Measurements from ENCODE around the gene FXYD7.

DNA sequence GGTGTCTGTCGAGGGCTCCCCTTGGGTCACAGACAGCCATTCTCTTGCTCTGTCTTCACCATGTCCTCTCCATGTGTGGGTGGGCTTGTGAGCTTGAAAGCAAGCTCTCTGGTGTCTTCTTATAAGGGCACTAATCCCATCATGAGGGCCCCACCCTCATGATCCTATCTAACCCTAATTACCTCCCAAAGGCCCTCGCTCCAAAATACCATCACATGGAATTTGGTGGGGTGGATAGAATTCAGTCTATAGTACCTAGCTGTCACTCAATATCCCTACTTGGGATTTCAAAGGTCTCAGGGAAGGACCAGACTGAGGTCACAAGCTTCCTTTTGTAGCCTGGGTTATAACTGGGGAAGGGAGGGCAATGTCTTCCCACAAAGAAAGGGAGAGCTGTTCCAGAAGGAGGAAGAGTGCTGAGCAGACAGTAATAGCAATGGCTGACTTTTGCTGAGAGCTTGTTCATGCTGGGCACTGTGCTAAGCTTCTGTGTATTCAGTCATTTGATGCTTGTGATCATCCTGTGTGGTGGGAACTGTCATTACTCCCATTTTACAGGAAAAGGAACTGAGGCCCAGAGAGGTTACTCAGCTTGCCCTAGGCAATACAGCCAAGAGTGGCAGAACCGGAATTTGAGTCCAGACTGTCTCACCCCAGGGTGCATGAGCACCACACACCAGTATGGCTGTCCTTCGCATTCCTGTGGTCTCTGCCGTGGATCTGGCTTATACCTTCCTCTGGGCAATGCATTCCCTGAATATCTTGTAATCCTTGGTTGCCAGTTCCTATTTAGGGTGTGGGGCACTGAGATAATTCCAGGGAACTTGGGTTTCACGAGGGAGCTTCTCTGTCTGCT, 19.6 kb downstream of the FXYD7 start:
- TF ChIP-seq CTCF (IDR thresholded peaks at IDR 0.05 in 2 of 3, conservative IDR thresholded peaks at IDR 0.05 in 1 of 3; ENCODE audit: borderline replicate concordance in 1 of 3, insufficient read depth in 1 of 3, low read depth in 2 of 3, low read length in 2 of 3) (no peak), CEBPB (IDR thresholded peaks at IDR 0.05; ENCODE audit: low read depth) (no peak), YY1 (IDR thresholded peaks at IDR 0.05; ENCODE audit: extremely low read depth, insufficient replicate concordance, low read depth, low read length) (peak; percentile 34), RAD21 (IDR thresholded peaks at IDR 0.05; ENCODE audit: low read depth) (no peak), TCF7L2 (IDR thresholded peaks at IDR 0.05; ENCODE audit: borderline replicate concordance, extremely low read depth, insufficient read depth, insufficient read length) (no peak), JUND (IDR thresholded peaks at IDR 0.05) (peak; percentile 47; the same call in 1 of the 2 replicates), POLR2A (IDR thresholded peaks at IDR 0.05; ENCODE audit: borderline replicate concordance, extremely low read depth, insufficient read depth, insufficient read length) (no peak), EZH2 (IDR thresholded peaks at IDR 0.05) (no peak), SIN3A (IDR thresholded peaks at IDR 0.05; ENCODE audit: low read depth) (no peak), ELF1 (IDR thresholded peaks at IDR 0.05; ENCODE audit: borderline replicate concordance, low read depth) (no peak), EZH2phosphoT487 (IDR thresholded peaks at IDR 0.05; ENCODE audit: borderline replicate concordance) (no peak), SP1 (IDR thresholded peaks at IDR 0.05; ENCODE audit: low read depth) (peak; percentile 79)
- TF ChIP-seq, protein P1, sequence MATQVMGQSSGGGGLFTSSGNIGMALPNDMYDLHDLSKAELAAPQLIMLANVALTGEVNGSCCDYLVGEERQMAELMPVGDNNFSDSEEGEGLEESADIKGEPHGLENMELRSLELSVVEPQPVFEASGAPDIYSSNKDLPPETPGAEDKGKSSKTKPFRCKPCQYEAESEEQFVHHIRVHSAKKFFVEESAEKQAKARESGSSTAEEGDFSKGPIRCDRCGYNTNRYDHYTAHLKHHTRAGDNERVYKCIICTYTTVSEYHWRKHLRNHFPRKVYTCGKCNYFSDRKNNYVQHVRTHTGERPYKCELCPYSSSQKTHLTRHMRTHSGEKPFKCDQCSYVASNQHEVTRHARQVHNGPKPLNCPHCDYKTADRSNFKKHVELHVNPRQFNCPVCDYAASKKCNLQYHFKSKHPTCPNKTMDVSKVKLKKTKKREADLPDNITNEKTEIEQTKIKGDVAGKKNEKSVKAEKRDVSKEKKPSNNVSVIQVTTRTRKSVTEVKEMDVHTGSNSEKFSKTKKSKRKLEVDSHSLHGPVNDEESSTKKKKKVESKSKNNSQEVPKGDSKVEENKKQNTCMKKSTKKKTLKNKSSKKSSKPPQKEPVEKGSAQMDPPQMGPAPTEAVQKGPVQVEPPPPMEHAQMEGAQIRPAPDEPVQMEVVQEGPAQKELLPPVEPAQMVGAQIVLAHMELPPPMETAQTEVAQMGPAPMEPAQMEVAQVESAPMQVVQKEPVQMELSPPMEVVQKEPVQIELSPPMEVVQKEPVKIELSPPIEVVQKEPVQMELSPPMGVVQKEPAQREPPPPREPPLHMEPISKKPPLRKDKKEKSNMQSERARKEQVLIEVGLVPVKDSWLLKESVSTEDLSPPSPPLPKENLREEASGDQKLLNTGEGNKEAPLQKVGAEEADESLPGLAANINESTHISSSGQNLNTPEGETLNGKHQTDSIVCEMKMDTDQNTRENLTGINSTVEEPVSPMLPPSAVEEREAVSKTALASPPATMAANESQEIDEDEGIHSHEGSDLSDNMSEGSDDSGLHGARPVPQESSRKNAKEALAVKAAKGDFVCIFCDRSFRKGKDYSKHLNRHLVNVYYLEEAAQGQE (IDR thresholded peaks at IDR 0.05; ENCODE audit: low read depth) = no peak
- TF ChIP-seq, protein P2, sequence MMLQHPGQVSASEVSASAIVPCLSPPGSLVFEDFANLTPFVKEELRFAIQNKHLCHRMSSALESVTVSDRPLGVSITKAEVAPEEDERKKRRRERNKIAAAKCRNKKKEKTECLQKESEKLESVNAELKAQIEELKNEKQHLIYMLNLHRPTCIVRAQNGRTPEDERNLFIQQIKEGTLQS (IDR thresholded peaks at IDR 0.05) = no peak

All from HCT116 (cell line).